Stimulated activated CD4-positive, alpha-beta T cell treated with anti-CD3 and anti-CD28 coated beads, Interleukin-2, amount 100 ng/mL, for 24 hours (primary cell): ENCODE results near the gene LOX.

Experiments
- DNase-seq, 2 donors: peaks; one replicate each; pipeline ENCODE4 v3.0.0-alpha.2; 2020

Gene LOX

GRCh38 chr5:122078116-122079110, at the start of gene LOX:
Gene LOX (minus strand): TSS chr5:122078259. CDS start chr5:122077985, 274 bp downstream.
- peak in 1 of 2 donors; percentile 5 for DNase-seq

GRCh38 chr5:122126756-122127321, 48.8 kb upstream of the LOX start:
- no peak for DNase-seq

- no peak for DNase-seq
These were observed 48.2 kb upstream of the LOX start for GRCh38 chr5:122126177-122126755.

- no peak for DNase-seq
These were observed 46.7 kb upstream of the LOX start for GRCh38 chr5:122124766-122125165.

- peak in 1 of 2 donors; percentile 7 for DNase-seq
These were observed 43.7 kb upstream of the LOX start for GRCh38 chr5:122121479-122122465.

- DNase-seq, result no peak
These were observed 42.9 kb upstream of the LOX start for GRCh38 chr5:122120957-122121356.

GRCh38 chr5:122120493-122120892, 42.4 kb upstream of the LOX start:
- DNase-seq, result no peak

GRCh38 chr5:122119205-122119604, 41.1 kb upstream of the LOX start:
- no peak for DNase-seq

GRCh38 chr5:122118356-122118948, 40.4 kb upstream of the LOX start:
- no peak for DNase-seq

- DNase-seq, result no peak
These were observed 36.4 kb upstream of the LOX start for GRCh38 chr5:122114501-122114900.

- DNase-seq, result no peak
These were observed 34.9 kb upstream of the LOX start for GRCh38 chr5:122112733-122113558.

GRCh38 chr5:122112063-122112462, 34.0 kb upstream of the LOX start:
- no peak for DNase-seq

- DNase-seq, result no peak
These were observed 33.4 kb upstream of the LOX start for GRCh38 chr5:122111460-122111859.

- no peak for DNase-seq
These were observed 32.9 kb upstream of the LOX start for GRCh38 chr5:122110987-122111386.

- no peak for DNase-seq
These were observed 29.0 kb upstream of the LOX start for GRCh38 chr5:122107016-122107415.

- no peak for DNase-seq
These were observed 27.9 kb upstream of the LOX start for GRCh38 chr5:122105909-122106308.

- no peak for DNase-seq
These were observed 24.8 kb upstream of the LOX start for GRCh38 chr5:122102825-122103224.

GRCh38 chr5:122101636-122102285, 23.7 kb upstream of the LOX start:
- DNase-seq, result no peak

GRCh38 chr5:122099060-122099790, 21.2 kb upstream of the LOX start:
- DNase-seq, result no peak

- DNase-seq, result no peak
These were observed 19.3 kb upstream of the LOX start for GRCh38 chr5:122097391-122097790.
